Umbilical cord (tissue), 2 donors: ENCODE measurements around the gene FOXP1. TPM values are rescaled to one million over a fixed set of nuclear protein-coding genes. Genes with fewer than 3 reads are reported as not detected.

Source experiments
- DNase-seq: peaks from one replicate; pipeline ENCODE4 v3.0.0-alpha.2; 2015; ENCODE audit warnings: low spot score
- total RNA-seq: library from RNA; depleted of rRNA; stranded (reverse); fragments of >200 nt; gene quantifications from one replicate; pipeline ENCODE4 v1.2.3, GENCODE V29; 2014; ENCODE audit warnings: low replicate concordance; ENCODE audit not compliant: insufficient read depth

The FOXP1 gene
- 148 TPM for total RNA-seq

DNA sequence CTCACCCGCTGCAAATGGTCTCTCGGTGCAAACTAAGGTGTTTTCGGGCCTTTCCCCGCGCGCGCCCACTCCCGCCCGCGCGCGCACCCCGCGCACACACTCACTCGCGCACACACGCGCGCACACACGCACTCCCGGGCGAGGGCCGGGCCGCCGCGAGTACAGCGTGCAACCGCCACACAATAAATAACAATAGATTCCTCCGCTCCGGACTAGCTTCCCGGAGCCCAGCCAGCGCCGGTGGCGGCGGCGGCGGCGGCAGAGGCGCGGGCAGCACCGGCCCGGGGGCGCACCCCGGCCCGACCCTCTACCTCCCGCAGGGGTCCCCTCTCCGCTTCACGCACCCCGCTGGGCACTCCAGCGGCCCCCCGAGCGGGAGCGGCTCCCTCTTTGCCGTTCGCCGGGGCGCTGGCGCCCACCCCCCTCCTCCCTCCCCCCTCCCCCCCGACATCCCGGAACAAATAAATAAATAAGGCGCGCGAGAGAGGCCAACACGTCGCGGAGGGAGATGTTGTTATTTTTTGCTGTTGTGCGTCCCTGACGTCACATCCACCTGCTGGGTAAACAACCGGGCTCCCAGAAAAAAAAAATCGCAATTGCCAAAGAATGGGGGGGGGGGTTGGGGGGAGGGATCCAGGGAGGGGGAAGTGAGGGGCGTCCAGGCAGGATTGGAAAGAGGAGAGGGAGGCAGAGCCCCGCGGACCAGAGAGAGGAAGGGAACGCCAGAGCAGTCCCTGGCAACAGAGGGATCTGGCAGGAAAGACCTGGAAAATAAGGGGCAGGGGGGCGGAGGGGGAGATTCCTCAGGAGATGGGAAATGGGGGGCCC is at the start of gene FOXP1:
FOXP1 (minus strand) TSS at position 163 of the 828 bp plus-strand sequence. CDS start 385,347 bp downstream, outside the sequence.
- DNase-seq: peak; percentile 80

DNA sequence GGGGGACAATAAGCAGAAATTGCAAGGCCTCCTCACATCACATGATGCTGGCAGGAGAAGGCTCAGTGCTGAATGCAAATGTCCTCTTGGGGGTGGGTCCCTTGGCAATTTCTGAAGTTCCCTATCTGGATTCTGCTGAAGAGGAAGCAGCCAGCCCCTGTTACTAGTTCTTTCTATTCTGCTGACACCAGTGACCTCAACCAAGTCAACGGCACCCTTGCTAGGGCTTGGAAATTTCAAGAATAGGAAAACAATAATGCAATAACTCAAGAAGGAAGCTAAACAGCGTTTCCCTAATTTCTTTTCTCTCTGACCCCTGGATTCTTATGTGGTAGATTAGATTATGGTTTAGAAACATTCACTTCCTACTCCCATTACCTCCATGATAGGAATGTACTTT is 46.2 kb upstream of the FOXP1 start:
- DNase-seq: peak; percentile 14

DNA sequence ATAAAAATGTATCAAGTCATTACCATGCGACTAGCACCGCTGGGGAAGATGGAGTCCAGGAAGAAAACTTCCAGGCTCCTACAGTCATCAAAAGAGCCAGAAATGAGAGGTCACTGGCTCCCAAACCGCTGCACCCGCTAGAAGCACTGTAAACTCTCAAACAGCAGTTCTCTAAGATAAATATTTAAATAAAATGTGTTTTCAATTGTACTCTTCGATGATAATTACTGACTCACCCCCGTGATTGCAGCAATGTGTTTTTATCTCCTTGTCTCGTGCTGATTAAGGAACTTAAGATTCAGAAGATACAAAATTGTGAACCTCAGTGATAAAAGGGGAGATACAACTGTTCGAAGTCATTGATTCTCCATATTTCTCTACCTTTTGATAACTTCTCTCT is 45.8 kb upstream of the FOXP1 start:
- no peak for DNase-seq

DNA sequence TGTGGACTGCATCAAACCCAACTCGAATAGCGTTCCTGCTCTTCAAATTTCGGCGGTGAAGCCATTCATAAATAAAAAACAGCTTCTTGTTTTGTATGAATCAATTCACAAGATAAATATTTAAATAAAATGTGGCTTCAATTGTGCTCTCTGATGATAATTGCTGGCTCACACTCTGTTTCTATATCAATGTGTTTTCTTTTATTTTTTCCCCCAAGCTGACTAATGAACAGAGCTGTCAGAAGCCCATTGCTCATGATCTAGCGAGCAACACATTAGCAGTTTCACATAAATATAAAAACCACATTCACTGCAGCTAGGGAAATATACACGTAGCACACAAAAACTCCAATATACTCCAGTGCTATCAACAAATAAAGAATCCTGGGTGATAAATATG is 45.0 kb upstream of the FOXP1 start:
- no peak for DNase-seq

DNA sequence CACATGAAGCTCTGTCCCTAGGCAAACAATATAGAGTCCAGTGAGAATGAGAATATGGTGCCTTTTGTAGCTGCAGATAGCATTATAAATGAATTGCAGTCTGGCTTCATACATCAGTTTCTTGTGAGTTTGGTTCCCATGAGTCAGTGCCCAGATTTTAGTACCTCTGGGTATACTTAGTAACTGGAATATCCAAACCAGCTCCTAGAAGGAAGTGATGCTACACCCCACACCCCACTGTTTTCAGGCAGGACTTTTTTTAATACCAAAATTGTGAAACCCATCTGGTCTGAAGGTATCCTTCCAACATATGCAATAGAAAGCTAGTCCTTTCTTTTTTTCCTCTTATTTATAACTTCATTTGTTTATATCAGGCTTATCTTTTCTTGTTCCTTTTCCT is 42.1 kb upstream of the FOXP1 start:
- no peak for DNase-seq

DNA sequence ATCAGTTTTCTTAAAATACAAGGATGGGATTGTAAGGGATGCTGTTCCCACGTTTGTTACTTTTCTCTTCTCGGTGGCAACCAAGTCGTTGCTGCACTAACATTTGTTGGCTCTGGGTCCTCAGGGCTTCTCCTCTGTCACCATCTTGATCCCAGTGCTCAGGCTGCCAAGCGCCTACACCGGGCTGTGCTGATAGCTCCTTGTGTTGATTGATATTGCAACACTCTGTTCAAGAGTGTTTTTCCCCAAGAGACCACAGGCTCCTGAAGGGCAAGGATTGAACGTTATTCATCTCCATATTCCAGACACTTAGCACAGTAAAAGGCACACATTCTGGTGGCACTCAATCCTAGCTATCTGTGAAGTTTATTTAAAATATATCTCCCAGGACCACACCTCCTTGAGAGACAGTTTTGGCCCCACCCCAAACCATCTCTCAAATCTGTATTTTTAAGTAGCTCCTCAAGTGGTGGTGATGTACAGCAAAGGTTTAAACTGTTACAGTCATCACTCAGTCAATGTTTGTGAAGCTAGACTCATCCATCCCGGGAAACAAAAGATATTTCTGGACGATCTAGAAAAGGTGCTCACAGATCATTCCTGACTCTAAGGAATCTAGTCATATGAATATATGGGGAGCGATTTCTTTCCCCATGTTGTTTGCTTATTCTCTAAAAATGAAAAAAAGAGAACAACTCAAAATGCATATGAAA is 38.5 kb upstream of the FOXP1 start:
- DNase-seq: no peak

DNA sequence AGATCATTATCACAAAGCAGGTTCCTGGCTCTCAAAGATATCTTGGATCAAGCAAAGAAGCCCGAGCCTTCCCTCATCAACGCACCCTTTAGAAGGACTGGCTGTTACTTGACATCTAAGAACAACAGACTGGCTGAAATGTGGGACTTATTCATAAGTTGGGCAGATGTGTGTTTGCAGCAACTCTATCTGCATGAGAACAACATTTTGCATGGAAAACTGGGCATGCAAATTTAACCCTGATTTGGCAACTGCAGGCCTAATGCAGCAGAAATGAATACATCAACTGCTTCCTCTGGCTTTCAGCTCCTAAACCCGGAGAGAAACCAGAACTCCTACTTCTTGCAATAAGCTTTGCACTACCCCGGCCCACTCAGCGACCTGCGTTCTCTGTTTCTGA is 35.0 kb upstream of the FOXP1 start:
- no peak for DNase-seq

DNA sequence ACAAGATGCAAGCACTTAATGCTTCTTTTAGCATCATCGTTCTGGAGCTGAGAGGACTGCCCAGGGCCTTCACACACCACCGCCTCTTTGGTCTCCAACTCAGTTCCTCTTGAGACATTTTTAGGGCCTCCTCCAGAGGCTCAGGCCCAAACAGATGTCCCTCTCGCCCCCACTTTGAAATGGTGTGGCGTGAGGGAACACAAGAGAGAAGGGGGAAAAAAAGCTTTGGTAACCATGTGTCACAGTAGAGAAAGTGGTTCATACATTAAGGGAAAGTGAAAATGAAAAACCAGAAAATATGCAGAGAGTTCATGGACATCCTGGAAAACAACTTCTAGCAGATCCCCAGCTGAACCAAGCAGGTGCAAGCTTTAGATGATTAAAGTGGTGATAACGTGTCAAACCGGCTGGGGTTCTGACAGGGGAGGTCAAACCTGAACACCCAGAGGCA is 33.1 kb upstream of the FOXP1 start:
- no peak for DNase-seq

DNA sequence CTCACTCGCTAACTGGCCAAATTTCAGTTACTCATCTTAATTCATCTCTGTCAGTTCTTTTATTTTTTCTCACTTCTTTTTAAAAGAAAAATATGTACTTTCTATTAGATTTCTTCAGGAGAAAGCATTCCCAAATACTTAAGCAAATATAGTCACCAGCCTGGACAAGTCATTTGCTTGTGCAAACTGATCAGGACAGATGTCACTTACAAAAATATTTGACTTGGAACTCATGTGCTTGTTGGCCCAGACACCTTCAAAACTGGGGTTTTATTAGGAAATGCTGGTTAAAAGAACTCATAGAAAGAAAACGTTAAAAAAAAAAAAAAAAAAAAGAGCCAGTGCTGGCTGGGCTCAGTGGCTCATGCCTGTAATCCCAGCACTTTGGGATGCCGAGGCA is 31.3 kb upstream of the FOXP1 start:
- DNase-seq: no peak

DNA sequence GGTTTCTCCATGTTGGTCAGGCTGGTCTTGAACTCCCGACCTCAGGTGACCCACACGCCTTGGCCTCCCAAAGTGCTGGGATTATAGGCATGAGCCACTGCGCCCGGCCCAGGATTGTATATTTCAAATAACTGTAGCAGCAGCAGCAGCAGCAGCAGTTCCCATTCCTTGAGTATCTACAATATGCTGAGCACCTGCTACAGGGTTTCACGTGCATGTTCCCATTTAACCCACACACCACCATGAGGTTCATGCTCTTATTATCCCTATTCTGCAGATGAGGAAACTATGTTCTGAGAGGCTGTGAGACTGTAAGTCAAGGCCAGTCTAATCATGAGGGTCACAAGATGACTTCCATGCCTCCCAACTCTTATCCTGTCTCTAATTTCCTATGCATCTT is 30.9 kb upstream of the FOXP1 start:
- DNase-seq: no peak

DNA sequence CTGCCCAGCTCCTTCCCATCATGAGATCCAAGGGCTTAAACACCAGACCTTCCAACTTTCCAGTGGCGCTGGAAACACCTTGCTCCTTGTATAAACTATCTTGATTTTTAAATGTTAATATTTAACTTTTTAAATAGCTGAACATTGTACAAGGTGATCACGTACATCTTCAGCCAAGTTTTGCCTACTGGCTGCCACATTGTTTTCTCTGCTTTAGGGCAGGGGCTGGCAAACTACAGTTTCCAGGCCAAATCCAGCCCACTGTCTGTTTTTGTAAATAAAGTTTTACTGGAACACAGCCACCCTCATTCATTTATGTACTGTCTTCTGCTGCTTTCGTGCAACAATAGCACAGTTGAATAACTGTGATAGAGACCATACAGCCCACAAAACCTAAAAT is 27.6 kb upstream of the FOXP1 start:
- DNase-seq: no peak

DNA sequence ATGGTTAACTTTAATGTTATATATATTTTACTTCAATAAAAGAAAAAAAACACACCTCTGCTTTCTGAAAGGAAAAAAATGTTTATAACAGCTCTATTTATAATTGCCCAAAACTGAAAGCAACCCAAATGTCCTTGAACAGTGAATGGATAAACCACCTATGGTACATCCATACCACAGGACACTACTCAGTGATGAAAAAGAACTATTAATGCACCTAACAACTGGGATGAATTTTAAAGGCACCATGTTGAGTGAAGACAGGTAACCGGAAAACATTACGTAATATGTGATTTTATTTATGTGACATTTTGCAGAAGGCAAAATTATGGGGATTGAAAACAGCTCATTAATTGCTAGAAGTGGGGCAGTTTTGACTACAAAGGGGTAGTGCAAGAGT is 23.8 kb upstream of the FOXP1 start:
- no peak for DNase-seq

DNA sequence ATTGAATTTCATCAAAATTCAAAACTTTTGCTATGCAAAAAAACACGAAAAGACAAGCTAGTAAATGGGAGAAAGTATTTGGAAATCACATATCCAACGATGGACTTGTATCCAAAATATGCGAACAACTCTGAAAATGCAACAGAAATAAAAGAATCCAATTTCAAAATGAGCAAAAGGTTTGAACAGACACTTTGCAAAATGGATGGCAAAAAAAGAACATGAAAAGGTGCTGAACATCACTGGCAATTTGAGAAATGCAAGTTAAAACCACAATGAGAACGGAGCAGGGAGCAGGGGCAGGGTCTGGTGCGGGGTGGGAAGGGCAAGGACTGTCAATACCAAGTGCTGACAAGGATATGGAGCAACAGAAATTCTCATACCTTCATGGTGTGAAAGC is 23.1 kb upstream of the FOXP1 start:
- DNase-seq: no peak

DNA sequence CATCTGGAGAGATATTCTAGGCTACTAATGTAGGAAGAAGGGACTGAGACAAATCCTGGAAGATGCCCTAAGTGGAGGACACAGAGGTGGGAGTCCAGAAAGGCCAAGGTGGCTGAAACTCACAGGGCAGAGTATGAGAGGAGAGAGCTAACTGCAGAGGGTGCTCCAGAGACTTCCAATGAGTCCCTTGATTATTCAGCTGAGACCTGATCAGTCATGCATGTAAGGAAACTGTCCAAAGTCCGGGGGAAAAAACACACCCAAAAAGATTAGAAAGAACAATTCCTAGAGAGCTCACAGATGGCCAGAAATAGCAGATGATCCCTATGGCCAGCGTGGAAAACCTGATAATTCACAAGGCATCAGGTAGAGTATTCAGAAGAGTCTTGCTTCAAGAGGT is 18.7 kb upstream of the FOXP1 start:
- no peak for DNase-seq

DNA sequence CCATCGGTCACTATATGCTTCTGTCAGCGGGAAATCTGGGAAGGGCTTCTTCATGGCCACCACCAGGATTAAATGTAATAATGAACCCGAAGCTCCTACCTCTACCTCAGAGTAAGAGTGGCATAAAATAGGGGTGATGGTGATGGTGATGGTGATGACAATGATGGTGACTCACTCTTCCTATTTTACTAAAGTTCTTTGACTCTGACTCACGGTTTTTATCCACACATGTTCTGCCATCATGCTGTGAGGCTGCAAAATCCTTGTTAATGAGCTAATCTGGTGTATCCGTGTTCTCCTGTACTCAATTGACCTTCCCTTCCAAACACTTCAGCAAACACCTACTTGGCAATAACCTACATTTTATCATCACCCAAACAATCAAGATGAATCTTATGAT is 18.3 kb upstream of the FOXP1 start:
- no peak for DNase-seq

DNA sequence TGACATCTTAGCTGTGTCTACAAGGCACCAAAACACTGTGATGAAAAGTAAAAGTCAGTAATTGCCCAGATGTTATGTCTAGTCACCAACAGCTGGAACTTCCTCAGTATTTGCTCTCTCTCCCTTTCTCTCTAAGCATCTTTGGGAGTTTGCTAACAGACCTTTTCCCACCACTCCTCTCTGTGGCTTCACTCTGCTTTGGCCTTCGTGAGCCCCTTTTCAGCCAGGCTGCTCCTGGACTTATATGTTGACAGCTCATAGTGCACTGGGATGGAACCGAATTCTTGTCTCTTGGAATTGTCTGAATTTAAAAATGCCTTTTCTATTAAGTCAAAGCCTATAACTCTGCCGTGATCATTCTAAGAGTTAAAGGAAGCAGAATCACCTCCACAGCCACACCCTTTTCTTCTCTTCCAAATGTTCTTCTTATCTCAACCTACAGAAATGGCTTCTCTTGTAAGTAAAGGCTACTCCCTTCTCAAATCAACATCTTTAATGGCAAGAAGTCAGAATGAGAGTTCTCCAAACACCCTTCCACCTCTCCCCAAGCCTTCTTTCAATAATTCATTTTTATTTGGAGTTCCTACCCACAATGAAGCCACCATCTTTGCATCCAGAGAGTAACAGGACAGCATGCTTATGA is 17.2 kb upstream of the FOXP1 start:
- DNase-seq: peak; percentile 15

DNA sequence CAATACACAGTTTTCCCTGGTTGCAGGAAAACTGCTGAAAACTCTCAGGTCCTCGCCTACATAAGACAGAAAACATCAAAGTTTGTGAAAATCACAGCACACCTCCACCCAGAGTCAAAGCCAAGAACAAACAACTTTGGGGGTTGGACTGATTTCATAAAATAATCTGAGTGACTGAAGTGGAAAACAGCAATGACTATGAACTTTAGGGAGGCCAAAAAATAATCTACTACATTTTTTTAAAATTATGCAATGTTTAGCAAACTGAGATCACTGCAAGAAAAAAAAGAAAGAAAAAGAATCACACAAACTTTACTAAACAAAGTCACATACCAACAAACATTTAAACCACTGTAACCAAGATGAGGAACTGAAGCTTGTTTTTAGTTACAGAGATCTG is 15.9 kb upstream of the FOXP1 start:
- DNase-seq: peak; percentile 61

DNA sequence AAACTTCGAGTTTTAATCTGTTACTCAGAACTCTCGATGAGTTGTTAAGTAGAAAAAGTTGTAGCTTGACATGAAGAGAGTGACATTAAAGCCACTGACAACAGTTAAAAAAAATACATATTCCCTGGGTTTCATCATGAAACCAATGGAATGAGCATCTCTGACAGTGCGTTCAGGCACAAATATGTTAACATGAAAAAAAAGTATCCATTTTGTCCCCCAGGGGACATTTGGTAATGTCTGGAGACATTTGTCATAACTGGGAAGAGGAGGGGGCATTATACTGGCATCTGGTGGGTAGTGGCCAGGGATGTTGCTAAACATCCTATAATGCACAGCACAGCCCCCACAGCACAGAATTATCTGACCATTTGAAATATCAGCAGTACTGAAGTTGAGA is 14.8 kb upstream of the FOXP1 start:
- DNase-seq: no peak

DNA sequence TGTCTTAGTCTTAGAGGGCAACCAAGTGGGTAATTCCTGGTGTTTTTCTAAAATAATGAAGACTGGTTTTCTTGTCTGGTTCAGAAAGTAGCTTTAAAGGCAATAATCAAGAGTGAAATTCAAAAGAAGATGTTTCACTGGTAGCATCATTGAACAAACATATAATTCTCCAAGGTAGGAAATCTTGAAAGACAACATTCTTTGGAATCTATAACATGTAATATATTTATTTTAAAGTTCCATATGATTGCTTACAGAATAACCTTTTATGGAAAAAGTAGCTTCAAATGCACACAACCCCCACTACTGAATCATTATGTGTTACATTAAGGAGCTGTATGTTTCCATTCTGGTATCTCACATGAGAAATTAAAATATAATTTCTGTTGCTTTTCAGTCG is 13.8 kb upstream of the FOXP1 start:
- no peak for DNase-seq

DNA sequence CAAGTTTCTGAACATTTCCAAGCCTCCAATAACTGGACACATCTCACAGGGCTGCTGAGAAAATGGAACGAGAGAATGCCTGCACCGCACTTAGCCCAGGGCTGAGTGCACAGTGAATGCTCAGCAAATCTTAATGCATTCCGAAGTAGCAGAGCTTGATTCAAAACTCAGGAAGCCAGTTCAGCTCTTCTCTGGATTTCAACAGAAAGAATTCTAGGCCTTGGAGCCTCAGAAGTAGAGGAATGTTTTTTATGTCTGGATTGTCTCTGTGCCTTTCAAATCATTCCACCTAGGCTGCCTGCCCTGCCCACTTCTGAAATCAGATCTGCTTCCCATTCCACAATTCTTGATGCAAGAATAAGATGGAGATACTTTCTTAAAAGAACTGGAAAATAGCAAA is 9.6 kb upstream of the FOXP1 start:
- DNase-seq: peak; percentile 64

DNA sequence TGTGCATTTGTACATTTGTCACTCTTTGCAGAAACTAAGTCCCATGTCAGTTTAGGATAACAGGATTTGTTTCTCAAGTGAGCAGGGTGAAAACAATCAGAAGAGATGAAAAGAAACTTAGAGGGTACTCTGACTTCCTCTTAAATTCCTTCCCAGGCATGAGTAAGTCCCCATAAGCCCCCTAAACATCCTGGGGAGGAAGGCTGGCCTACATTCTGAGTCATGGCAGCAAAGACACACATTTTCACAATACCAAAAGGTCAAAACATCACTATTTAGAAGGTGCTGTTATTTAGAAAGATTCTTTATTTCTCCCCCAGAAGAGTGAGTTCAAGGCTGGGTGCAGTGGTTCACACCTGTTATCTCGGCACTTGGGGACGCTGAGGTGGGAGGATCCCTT is 7.6 kb upstream of the FOXP1 start:
- DNase-seq: no peak

DNA sequence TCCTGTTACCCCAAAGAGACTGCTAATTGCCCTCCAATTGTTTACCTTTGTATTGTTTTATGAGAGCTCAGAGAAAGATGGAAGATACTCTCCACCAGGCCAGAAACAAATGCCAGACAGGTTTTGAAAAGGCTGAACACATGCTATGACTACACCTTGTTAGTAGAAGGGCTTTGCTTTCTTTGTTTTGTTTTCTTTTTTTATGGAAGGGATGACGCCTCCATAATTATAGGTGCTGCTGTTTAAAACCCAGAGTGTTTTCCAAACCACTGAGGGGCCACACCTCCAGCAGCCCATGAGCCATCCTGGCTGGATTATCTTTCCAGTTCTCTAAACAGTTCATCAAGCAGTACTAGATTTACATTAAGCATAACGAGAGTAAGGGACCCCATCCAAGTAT is 5.6 kb upstream of the FOXP1 start:
- no peak for DNase-seq

DNA sequence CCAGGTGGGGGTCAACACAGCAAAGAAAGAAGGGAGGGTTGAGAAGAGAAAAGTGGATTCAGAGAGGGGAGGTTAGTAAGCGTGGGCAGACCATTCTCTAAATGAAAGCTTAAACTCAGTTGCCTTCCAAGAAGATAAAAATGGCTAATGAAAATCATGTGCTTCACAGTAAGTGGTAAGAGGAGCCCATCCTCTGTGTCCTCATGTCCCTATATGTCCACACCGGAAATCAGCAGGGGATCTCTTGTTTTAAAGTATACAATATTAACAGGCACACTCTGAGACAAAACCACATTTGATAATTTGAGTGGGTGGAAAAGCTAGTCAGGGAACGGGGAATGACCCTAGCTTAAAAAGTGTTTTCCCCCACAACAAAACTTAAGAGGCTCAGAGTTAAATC is 4.4 kb upstream of the FOXP1 start:
- no peak for DNase-seq
